ENCODE data around the gene CDK5. TPM values are rescaled to one million over a fixed set of nuclear protein-coding genes. Genes with fewer than 3 reads are reported as not detected.

Gene CDK5
- total and polyA plus RNA-seq, 2 of the 13 experiments (the other 11 are each of a cell fraction or from before 2014, with no cell fraction given) = 16.4 to 21.3 TPM

DNA sequence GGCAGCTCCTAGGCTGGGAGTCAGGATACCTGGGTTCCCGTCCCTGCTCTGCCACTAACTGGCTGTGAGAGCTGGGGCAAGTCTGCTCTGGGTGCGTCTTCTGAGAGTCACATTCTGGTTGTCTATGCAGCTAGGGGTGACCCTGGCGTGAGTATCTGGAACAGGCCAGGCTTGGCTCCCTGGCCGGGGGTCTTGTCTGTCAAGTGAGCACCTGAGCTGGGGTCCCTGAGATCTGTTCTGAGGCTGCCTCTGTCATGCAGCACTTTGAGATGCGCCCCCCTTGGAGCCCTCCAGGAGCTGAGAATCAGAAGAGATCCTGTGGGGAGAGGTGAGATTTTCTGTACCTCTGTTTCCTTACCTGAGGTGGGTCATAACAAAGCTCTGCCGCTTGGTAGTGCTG is 36.1 kb upstream of the CDK5 start (continued):
- TF ChIP-seq ZNF780A (CRISPR knock-in tag; IDR thresholded peaks at IDR 0.05) = no peak
- TF ChIP-seq NCOR1 (IDR thresholded peaks at IDR 0.05; ENCODE audit: borderline replicate concordance, low read length) = no peak
- TF ChIP-seq STAG1 (CRISPR knock-in tag; IDR thresholded peaks at IDR 0.05) = no peak

DNA sequence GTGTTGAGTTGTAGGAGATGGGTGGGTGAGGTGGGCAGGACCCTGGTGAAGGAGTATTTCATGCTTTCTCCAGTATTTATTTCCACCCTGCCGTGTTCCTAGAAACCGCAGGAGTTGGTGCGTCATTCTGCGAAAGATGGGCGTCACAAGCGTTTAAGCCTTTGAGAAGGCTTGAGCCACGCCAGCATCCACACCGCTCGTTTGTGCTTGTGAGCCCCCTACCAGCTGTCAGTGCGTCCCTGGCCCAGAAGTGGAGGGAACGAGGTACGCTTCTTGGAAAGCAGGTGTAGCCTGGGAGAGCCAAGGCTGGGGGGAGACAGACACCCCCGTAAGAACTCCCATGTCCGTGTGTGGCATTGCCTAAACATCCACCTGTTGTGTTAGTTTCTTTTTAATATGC is 34.3 kb upstream of the CDK5 start:
- in situ Hi-C loops (cut with HindIII; ENCODE audit: extremely low pct_ligation_motif_present, low pct_unique_long_range_greater_than_20kb) (no loop called here), intact Hi-C loops (cut with micrococcal nuclease; ENCODE audit: unreplicated experiment) (no loop called here)
- Histone ChIP-seq H3K79me2 (ENCODE audit: insufficient read depth, low read length) (peaks cover 96% of the 10 kb centered on the region), H3K27me3 (ENCODE audit: control insufficient read depth in 1 of 2, insufficient read depth in 2 of 2, low read length in 2 of 2) (no peaks in the 10 kb centered on the region), H2AFZ (ENCODE audit: low read length) (no peak overlapping the region), H3K9me3 (ENCODE audit: low read length) (no peaks in the 10 kb centered on the region), H3K4me2 (ENCODE audit: low read depth, low read length) (no peak overlapping the region), H3K4me1 (ENCODE audit: insufficient read depth, low read length) (peaks cover 41% of the 10 kb centered on the region), H3K36me3 (replicated peaks in 1 of 2; ENCODE audit: control insufficient read depth in 1 of 2, insufficient read depth in 2 of 2, low read length in 2 of 2) (peaks cover 8 to 35% of the 10 kb centered on the region in 2 experiments; a peak in 4 of 5 replicates), H4K20me1 (ENCODE audit: insufficient read depth, low read length) (peaks cover 75% of the 10 kb centered on the region), H3K9ac (ENCODE audit: insufficient read depth, low read depth, low read length) (no peak overlapping the region), H3K27ac (ENCODE audit: extremely low read length, insufficient read depth, low read length) (no peak overlapping the region), H3K4me3 (replicated peaks in 1 of 3; ENCODE audit: insufficient read depth in 1 of 3, low read depth in 2 of 3, low read length in 3 of 3) (no peak overlapping the region)
- ChIA-PET POLR2A (interaction anchor here (1.0 kb wide), 1 partner anchor 29 kb away, joined by 3 read pairs; no protein-coding TSS in a partner anchor), CTCF (ENCODE audit: low intra/inter-chr PET ratio, low total read pairs) (no interaction called here)
- 95% methylated on average over 14 of the region's 14 CpGs for WGBS (ENCODE audit: low lambda C conversion rate)
- no TSS peak for BruUV-seq (replicated peaks)
- FAIRE-seq = no peak
- ATAC-seq = no peak
- no peak for DNase-seq (ENCODE audit: low spot score)
- TF ChIP-seq ZNF329 (CRISPR knock-in tag; IDR thresholded peaks at IDR 0.05; ENCODE audit: low read depth) = no peak
- no peak for TF ChIP-seq HCFC1 (IDR thresholded peaks at IDR 0.05; ENCODE audit: low read depth, low read length)
- TF ChIP-seq ZNF572 (CRISPR knock-in tag; IDR thresholded peaks at IDR 0.05) = no peak
- TF ChIP-seq, protein P1, sequence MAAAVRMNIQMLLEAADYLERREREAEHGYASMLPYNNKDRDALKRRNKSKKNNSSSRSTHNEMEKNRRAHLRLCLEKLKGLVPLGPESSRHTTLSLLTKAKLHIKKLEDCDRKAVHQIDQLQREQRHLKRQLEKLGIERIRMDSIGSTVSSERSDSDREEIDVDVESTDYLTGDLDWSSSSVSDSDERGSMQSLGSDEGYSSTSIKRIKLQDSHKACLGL (CRISPR knock-in tag; IDR thresholded peaks at IDR 0.05) = no peak
- TF ChIP-seq XRCC5 (optimal IDR thresholded peaks at IDR 0.05; ENCODE audit: low read length) = no peak

Data from HepG2 (cell line).